HepG2 (cell line): ENCODE data around the gene BPIFB4.
"Not testable (repeated sequence)": the region's sequence is repeated elsewhere in the genome, so short reads cannot be mapped to it uniquely, and the experiment has no call there.

Source experiments
- EP300 ChIP-seq, 3 experiments: sonication (generic) in 1 of 3; formaldehyde crosslinking in 1 of 3; IDR thresholded peaks; 2 replicates each; pipeline versions ENCODE4 v1.5.1 to v1.6.1; 2011 to 2020; ENCODE audit warnings: low read depth in 2 of 3, low read length in 2 of 3, borderline replicate concordance in 1 of 3, improper control_type of control experiment in 1 of 3, mild to moderate bottlenecking in 1 of 3, missing genetic modification reagents in 1 of 3, moderate library complexity in 1 of 3
- HNRNPL ChIP-seq: fragments of 200-400 bp; formaldehyde crosslinking; IDR thresholded peaks from 2 replicates; pipeline ENCODE4 v1.6.1; 2017; ENCODE audit warnings: mild to moderate bottlenecking, low read depth, low read length
- NFE2L1 ChIP-seq: sonication (generic); formaldehyde crosslinking; IDR thresholded peaks from 2 replicates; pipeline ENCODE4 v1.4.0; 2020; ENCODE audit warnings: missing genetic modification reagents, mild to moderate bottlenecking, borderline replicate concordance
- PAX8 ChIP-seq: sonication (generic); formaldehyde crosslinking; IDR thresholded peaks from 2 replicates; pipeline ENCODE4 v1.8.0; 2022; ENCODE audit warnings: mild to moderate bottlenecking, missing genetic modification reagents, borderline replicate concordance
- PPARG ChIP-seq: conservative IDR thresholded peaks from 2 replicates; pipeline ENCODE4 v1.6.1; 2016; ENCODE audit warnings: missing biosample characterization, missing genetic modification reagents
- RAD21 ChIP-seq: fragments of 450-650 bp; formaldehyde crosslinking; IDR thresholded peaks from 2 replicates; pipeline ENCODE4 v1.5.0; 2020; ENCODE audit warnings: mild to moderate bottlenecking
- RFX5 ChIP-seq: IDR thresholded peaks from 2 replicates; pipeline ENCODE4 v1.6.1; 2011; ENCODE audit warnings: low read depth, low read length, improper control_type of control experiment
- SALL1 ChIP-seq: sonication (generic); formaldehyde crosslinking; IDR thresholded peaks from 2 replicates; pipeline ENCODE4 v1.8.0; 2022; ENCODE audit warnings: mild to moderate bottlenecking, missing genetic modification reagents
- SIX4 ChIP-seq: sonication (generic); formaldehyde crosslinking; IDR thresholded peaks from 2 replicates; pipeline ENCODE4 v1.4.0; 2020; ENCODE audit warnings: missing genetic modification reagents
- TRAFD1 ChIP-seq: sonication (generic); formaldehyde crosslinking; IDR thresholded peaks from 2 replicates; pipeline ENCODE4 v1.5.1; 2020; ENCODE audit warnings: missing genetic modification reagents, mild to moderate bottlenecking, borderline replicate concordance
- ZNF138 ChIP-seq: sonication (generic); formaldehyde crosslinking; IDR thresholded peaks from 2 replicates; pipeline ENCODE4 v1.5.0; 2020; ENCODE audit warnings: mild to moderate bottlenecking, low read depth, missing genetic modification reagents
- ZNF777 ChIP-seq: sonication (generic); formaldehyde crosslinking; IDR thresholded peaks from 2 replicates; pipeline ENCODE4 v1.4.0; 2020; ENCODE audit warnings: missing genetic modification reagents
- ZSCAN29 ChIP-seq: sonication (generic); formaldehyde crosslinking; conservative IDR thresholded peaks from 2 replicates; pipeline ENCODE4 v1.4.0; 2020; ENCODE audit warnings: mild to moderate bottlenecking, missing genetic modification reagents
- TF ChIP-seq, protein P1 (sequence below): sonication (generic); formaldehyde crosslinking; IDR thresholded peaks from 2 replicates; pipeline ENCODE4 v1.5.0; 2020; ENCODE audit warnings: mild to moderate bottlenecking, missing genetic modification reagents, moderate library complexity

GRCh38 chr20:33115501-33115900 is 36.1 kb downstream of the BPIFB4 start:
- not testable (repeated sequence) for TF ChIP-seq SALL1; PAX8; HNRNPL; TRAFD1 (CRISPR knock-in tag); ZNF138; ZSCAN29 (CRISPR knock-in tag); EP300 (IDR thresholded peaks at IDR 0.05; ENCODE audit: low read depth in 2 of 2, low read length in 2 of 2); EP300 (CRISPR knock-in tag; IDR thresholded peaks at IDR 0.05; ENCODE audit: borderline replicate concordance); ZNF777 (CRISPR knock-in tag); PPARG (CRISPR knock-in tag); NFE2L1; SIX4 (CRISPR knock-in tag); RAD21 (CRISPR knock-in tag); RFX5
- TF ChIP-seq, protein P1, sequence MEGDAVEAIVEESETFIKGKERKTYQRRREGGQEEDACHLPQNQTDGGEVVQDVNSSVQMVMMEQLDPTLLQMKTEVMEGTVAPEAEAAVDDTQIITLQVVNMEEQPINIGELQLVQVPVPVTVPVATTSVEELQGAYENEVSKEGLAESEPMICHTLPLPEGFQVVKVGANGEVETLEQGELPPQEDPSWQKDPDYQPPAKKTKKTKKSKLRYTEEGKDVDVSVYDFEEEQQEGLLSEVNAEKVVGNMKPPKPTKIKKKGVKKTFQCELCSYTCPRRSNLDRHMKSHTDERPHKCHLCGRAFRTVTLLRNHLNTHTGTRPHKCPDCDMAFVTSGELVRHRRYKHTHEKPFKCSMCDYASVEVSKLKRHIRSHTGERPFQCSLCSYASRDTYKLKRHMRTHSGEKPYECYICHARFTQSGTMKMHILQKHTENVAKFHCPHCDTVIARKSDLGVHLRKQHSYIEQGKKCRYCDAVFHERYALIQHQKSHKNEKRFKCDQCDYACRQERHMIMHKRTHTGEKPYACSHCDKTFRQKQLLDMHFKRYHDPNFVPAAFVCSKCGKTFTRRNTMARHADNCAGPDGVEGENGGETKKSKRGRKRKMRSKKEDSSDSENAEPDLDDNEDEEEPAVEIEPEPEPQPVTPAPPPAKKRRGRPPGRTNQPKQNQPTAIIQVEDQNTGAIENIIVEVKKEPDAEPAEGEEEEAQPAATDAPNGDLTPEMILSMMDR (CRISPR knock-in tag), result not testable (repeated sequence)
